DND-41 (cell line): ENCODE results near the gene YTHDF2.

Experiments used
- CTCF ChIP-seq: IDR thresholded peaks from 2 replicates; pipeline ENCODE4 v1.5.1; 2012; ENCODE audit warnings: borderline replicate concordance, low read length, moderate library complexity, mild to moderate bottlenecking; ENCODE audit not compliant: poor library complexity, severe bottlenecking; ENCODE audit errors: extremely low read depth
- EZH2 ChIP-seq: IDR thresholded peaks from 3 replicates; pipeline ENCODE4 v1.6.1; 2012; ENCODE audit warnings: borderline replicate concordance, low read depth, mild to moderate bottlenecking, moderate library complexity, low read length, inconsistent platforms; ENCODE audit not compliant: severe bottlenecking

DNA sequence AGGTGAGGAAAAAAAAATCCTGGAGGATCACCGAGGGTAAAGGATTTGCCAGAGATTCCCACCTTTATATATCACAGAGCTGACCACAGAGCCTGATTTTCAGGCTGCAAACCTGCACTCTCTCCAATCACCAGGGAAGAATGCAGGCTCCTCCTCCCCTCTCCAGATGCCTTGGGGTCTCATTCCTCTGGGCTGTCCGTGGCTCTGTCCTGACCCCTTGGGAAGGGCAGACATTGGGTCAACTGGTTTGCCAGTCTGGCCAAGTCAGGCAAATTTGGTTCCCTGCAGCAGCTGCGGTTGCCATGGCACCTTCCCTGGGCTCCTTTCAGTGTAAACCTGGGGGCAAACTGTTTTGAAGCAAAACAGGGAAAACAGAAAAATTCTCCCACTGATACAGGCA, 63.6 kb downstream of the YTHDF2 start:
- TF ChIP-seq CTCF (no peak), EZH2 (no peak)
